IMR-90 (cell line): ENCODE data around the gene GNB4. TPM values are rescaled to one million over a fixed set of nuclear protein-coding genes. Genes with fewer than 3 reads are reported as not detected.

ENCODE experiments used
- ATAC-seq: fragments of 200-7000 bp; cut with Tn5 transposase; 2 replicates; pipeline ENCODE4 v1.9.1; 2020; ENCODE audit warnings: low read depth, mild to moderate bottlenecking, moderate library complexity
- BruUV-seq: library from RNA; stranded (reverse); fragments of 400-500 nt; replicated peaks from 2 replicates; lab custom pipeline; 2021; lab: Mats Ljungman, UMichigan
- CTCF ChIA-PET: fragments of 300-600 bp; formaldehyde crosslinking; extraction: SDS; loops from one replicate; lab custom pipeline; 2021; ENCODE audit warnings: antibody characterized with exemption; lab: Yijun Ruan, JAX
- POLR2A ChIA-PET: fragments of 300-600 bp; sonication (Branson Sonifier 250); formaldehyde crosslinking; loops from one replicate; lab custom pipeline; 2022; ENCODE audit warnings: antibody characterized with exemption; ENCODE audit not compliant: unreplicated experiment; lab: Charles Lee
- DNase-seq: peaks from one replicate; pipeline ENCODE4 v3.0.0; 2013
- H2AFZ ChIP-seq: replicated peaks from 2 replicates; pipeline ENCODE3; 2013; ENCODE audit warnings: low read length, mild to moderate bottlenecking; ENCODE audit not compliant: poor library complexity
- H2AK5ac ChIP-seq: 2 replicates; pipeline ENCODE4 v1.6.1; 2013; ENCODE audit warnings: low read depth, low read length, inconsistent platforms
- H2AK9ac ChIP-seq: replicated peaks from 2 replicates; pipeline ENCODE3; 2013; ENCODE audit warnings: mild to moderate bottlenecking, low read depth, low read length, moderate library complexity; ENCODE audit not compliant: poor library complexity
- H2BK120ac ChIP-seq: 2 replicates; pipeline ENCODE4 v1.6.1; 2013; ENCODE audit warnings: low read depth, low read length, inconsistent platforms
- H2BK15ac ChIP-seq: 3 replicates; pipeline ENCODE4 v1.6.1; 2013; ENCODE audit warnings: low read depth, low read length, inconsistent platforms
- H2BK20ac ChIP-seq: 2 replicates; pipeline ENCODE4 v1.6.1; 2013; ENCODE audit warnings: low read depth, mild to moderate bottlenecking, inconsistent platforms, low read length, moderate library complexity
- H2BK5ac ChIP-seq: 2 replicates; pipeline ENCODE4 v1.6.1; 2013; ENCODE audit warnings: mild to moderate bottlenecking, low read depth, low read length, inconsistent platforms; ENCODE audit not compliant: poor library complexity, severe bottlenecking
- H3K14ac ChIP-seq: replicated peaks from 2 replicates; pipeline ENCODE4 v1.6.1; 2013; ENCODE audit warnings: low read depth, low read length, inconsistent platforms
- H3K18ac ChIP-seq: 2 replicates; pipeline ENCODE4 v1.6.1; 2013; ENCODE audit warnings: low read depth, low read length, control low read depth
- H3K23ac ChIP-seq: 2 replicates; pipeline ENCODE4 v1.6.1; 2013; ENCODE audit warnings: low read depth, low read length, inconsistent platforms
- H3K27ac ChIP-seq: 2 replicates; pipeline ENCODE4 v1.5.1; 2013; ENCODE audit warnings: mild to moderate bottlenecking, control low read depth, low read length; ENCODE audit not compliant: insufficient read depth
- H3K27me3 ChIP-seq: 2 replicates; pipeline ENCODE4 v1.6.1; 2013; ENCODE audit warnings: low read length; ENCODE audit not compliant: control insufficient read depth, insufficient read depth
- H3K36me3 ChIP-seq: 2 replicates; pipeline ENCODE4 v1.6.1; 2013; ENCODE audit warnings: low read length, mixed read lengths; ENCODE audit not compliant: control insufficient read depth, insufficient read depth
- H3K4ac ChIP-seq: 2 replicates; pipeline ENCODE4 v1.6.1; 2013; ENCODE audit warnings: low read depth, low read length, inconsistent platforms
- H3K4me1 ChIP-seq: 2 replicates; pipeline ENCODE4 v1.6.1; 2013; ENCODE audit warnings: low read length, mixed read lengths; ENCODE audit not compliant: control insufficient read depth, insufficient read depth
- H3K4me2 ChIP-seq: 2 replicates; pipeline ENCODE4 v1.6.1; 2013; ENCODE audit warnings: low read depth, mild to moderate bottlenecking, control low read depth, low read length, moderate library complexity
- H3K4me3 ChIP-seq: 2 replicates; pipeline ENCODE4 v1.5.1; 2013; ENCODE audit warnings: low read depth, mild to moderate bottlenecking, control low read depth, low read length, moderate library complexity; ENCODE audit not compliant: insufficient read depth
- H3K56ac ChIP-seq: 2 replicates; pipeline ENCODE4 v1.6.1; 2013; ENCODE audit warnings: low read length, inconsistent platforms; ENCODE audit not compliant: insufficient read depth; ENCODE audit errors: extremely low read depth
- H3K79me1 ChIP-seq, 2 experiments: 2 replicates each; pipeline ENCODE4 v1.6.1; 2013; ENCODE audit warnings: low read length in 2 of 2, inconsistent platforms in 1 of 2, low read depth in 1 of 2
- H3K9ac ChIP-seq: 2 replicates; pipeline ENCODE4 v1.6.1; 2013; ENCODE audit warnings: low read depth, low read length, control low read depth
- H3K9me1 ChIP-seq: 2 replicates; pipeline ENCODE4 v1.6.1; 2013; ENCODE audit warnings: low read length, inconsistent platforms; ENCODE audit not compliant: insufficient read depth
- H3K9me3 ChIP-seq: 2 replicates; pipeline ENCODE4 v1.6.1; 2013; ENCODE audit warnings: low read length; ENCODE audit not compliant: control insufficient read depth, insufficient read depth
- H4K20me1 ChIP-seq: 2 replicates; pipeline ENCODE4 v1.6.1; 2013; ENCODE audit warnings: low read length, inconsistent platforms; ENCODE audit not compliant: insufficient read depth
- H4K5ac ChIP-seq: 2 replicates; pipeline ENCODE4 v1.6.1; 2013; ENCODE audit warnings: mild to moderate bottlenecking, low read depth, low read length, control low read depth
- H4K8ac ChIP-seq, 2 experiments: 2 replicates each; pipeline ENCODE4 v1.6.1; 2013; ENCODE audit warnings: low read depth in 2 of 2, low read length in 2 of 2, control low read depth in 1 of 2, inconsistent platforms in 1 of 2
- H4K91ac ChIP-seq: 2 replicates; pipeline ENCODE4 v1.6.1; 2013; ENCODE audit warnings: low read depth, low read length, inconsistent platforms; ENCODE audit not compliant: insufficient read depth
- BHLHE40 ChIP-seq: fragments of 150-350 bp; IDR thresholded peaks from 2 replicates; pipeline ENCODE4 v1.6.1; 2016; ENCODE audit warnings: mild to moderate bottlenecking, low read depth, low read length
- CEBPB ChIP-seq: IDR thresholded peaks from 2 replicates; pipeline ENCODE4 v1.6.1; 2012; ENCODE audit warnings: low read depth, low read length, improper control_type of control experiment
- CHD1 ChIP-seq: IDR thresholded peaks from 2 replicates; pipeline ENCODE4 v1.6.1; 2012; ENCODE audit warnings: low read depth, low read length, improper control_type of control experiment
- FOS ChIP-seq: fragments of 150-350 bp; IDR thresholded peaks from 2 replicates; pipeline ENCODE4 v1.6.1; 2016; ENCODE audit warnings: low read depth, low read length
- MAFK ChIP-seq: IDR thresholded peaks from 2 replicates; pipeline ENCODE4 v1.6.1; 2012; ENCODE audit warnings: low read depth, low read length, improper control_type of control experiment
- MAZ ChIP-seq: IDR thresholded peaks from 2 replicates; pipeline ENCODE4 v1.6.1; 2012; ENCODE audit warnings: low read depth, mild to moderate bottlenecking, low read length, improper control_type of control experiment, moderate library complexity, borderline replicate concordance
- MXI1 ChIP-seq: IDR thresholded peaks from 2 replicates; pipeline ENCODE4 v1.6.1; 2012; ENCODE audit warnings: low read depth, mild to moderate bottlenecking, low read length, moderate library complexity, borderline replicate concordance
- NFE2L2 ChIP-seq: fragments of 150-350 bp; IDR thresholded peaks from 2 replicates; pipeline ENCODE4 v1.6.1; 2016; ENCODE audit warnings: low read depth, mild to moderate bottlenecking, low read length
- POLR2A ChIP-seq: IDR thresholded peaks from 2 replicates; pipeline ENCODE4 v1.6.1; 2012; ENCODE audit warnings: mild to moderate bottlenecking, low read depth, low read length
- RAD21 ChIP-seq: IDR thresholded peaks from 2 replicates; pipeline ENCODE4 v1.6.1; 2012; ENCODE audit warnings: low read length, improper control_type of control experiment
- RCOR1 ChIP-seq: IDR thresholded peaks from 2 replicates; pipeline ENCODE4 v1.6.1; 2012; ENCODE audit warnings: mild to moderate bottlenecking, low read length, improper control_type of control experiment; ENCODE audit not compliant: insufficient replicate concordance
- RFX5 ChIP-seq: IDR thresholded peaks from 2 replicates; pipeline ENCODE4 v1.8.0; 2012; ENCODE audit warnings: low read depth, mild to moderate bottlenecking, low read length, moderate library complexity
- SMC3 ChIP-seq: fragments of 150-350 bp; IDR thresholded peaks from 2 replicates; pipeline ENCODE4 v1.6.1; 2016; ENCODE audit warnings: low read depth, mild to moderate bottlenecking, antibody characterized with exemption, low read length, moderate library complexity
- WGBS, 2 experiments: methylation state at CpG; one replicate each; pipeline versions ENCODE4 v1.1.5 to v1.1.7; 2013; ENCODE audit warnings: missing lambda C conversion rate in 2 of 2; ENCODE audit not compliant: insufficient read length in 1 of 2; ENCODE audit errors: extremely low coverage in 2 of 2; 5-methylcytosine and 5-hydroxymethylcytosine counted together
- dilution Hi-C: fragments of 300-500 bp; cut with HindIII; formaldehyde crosslinking; loops from one replicate; pipeline ENCODE4 v1.14.3; 2018; ENCODE audit warnings: low sequenced_read_pairs; ENCODE audit not compliant: unreplicated experiment
- in situ Hi-C: fragments of 300-500 bp; cut with MboI; formaldehyde crosslinking; loops from 3 replicates; pipeline ENCODE4 v1.14.3; 2019; ENCODE audit warnings: low sequenced_read_pairs, inconsistent platforms, mixed read lengths
- intact Hi-C: fragments of 100-400 bp; cut with micrococcal nuclease; formaldehyde crosslinking; loops from 2 replicates; pipeline ENCODE4 v1.10.0; 2022
- polyA plus RNA-seq, 3 experiments: library from polyadenylated mRNA; depleted of rRNA; stranded (reverse); fragments of >200 nt; gene quantifications; 2 replicates each; pipeline ENCODE4 v1.2.3, GENCODE V29; 2012; ENCODE audit warnings: low replicate concordance in 1 of 3
- total RNA-seq: library from RNA; depleted of rRNA; stranded (reverse); fragments of >200 nt; gene quantifications from 2 replicates; pipeline ENCODE4 v1.2.3, GENCODE V29; 2012
- TF ChIP-seq, protein P1 (sequence below): fragments of 150-350 bp; IDR thresholded peaks from 2 replicates; pipeline ENCODE4 v1.6.1; 2016; ENCODE audit warnings: low read depth, mild to moderate bottlenecking, low read length, moderate library complexity, borderline replicate concordance
- TF ChIP-seq, protein P2 (sequence below): fragments of 150-350 bp; IDR thresholded peaks from 2 replicates; pipeline ENCODE4 v1.6.1; 2017; ENCODE audit warnings: mild to moderate bottlenecking, antibody characterized with exemption, low read length, low read depth
- TF ChIP-seq, protein P3 (sequence below): conservative IDR thresholded peaks from 2 replicates; pipeline ENCODE4 v1.5.1; 2012; ENCODE audit warnings: mild to moderate bottlenecking, low read depth, low read length, improper control_type of control experiment

The GNB4 gene
- total and polyA plus RNA-seq, 2 of the 4 experiments (the other 2 are of a cell fraction), result 22.1 to 112 TPM

DNA sequence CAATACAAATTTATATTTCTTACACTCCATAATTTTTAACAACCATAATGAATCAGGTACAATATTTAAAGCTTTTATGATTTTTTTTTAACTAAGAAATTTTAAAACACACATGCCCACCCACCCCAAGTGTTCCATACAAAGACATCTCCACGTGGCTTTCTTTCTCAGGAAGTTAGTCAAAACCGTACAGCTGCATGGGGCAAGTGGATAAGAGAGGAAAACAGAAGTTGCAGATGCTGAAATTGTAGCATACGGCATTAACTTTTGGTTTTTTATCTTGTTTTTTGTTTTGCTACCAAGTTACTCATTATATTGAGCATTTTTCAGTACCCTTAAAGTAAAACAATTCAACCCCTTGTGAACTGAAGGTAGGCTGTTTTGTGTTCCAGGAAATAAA, 14.8 kb downstream of the GNB4 start:
- Histone ChIP-seq H2BK15ac (no peak overlapping the region), H4K91ac (no peak overlapping the region), H3K4ac (no peak overlapping the region), H3K14ac (no peak overlapping the region), H2AFZ (no peak overlapping the region), H3K9me1 (peaks cover 13% of the 10 kb centered on the region), H3K36me3 (no peaks in the 10 kb centered on the region), H3K23ac (no peak overlapping the region), H3K9ac (no peak overlapping the region), H3K9me3 (no peaks in the 10 kb centered on the region), H2BK20ac (no peak overlapping the region), H3K4me2 (no peak overlapping the region), H3K18ac (no peak overlapping the region), H2BK5ac (no peak overlapping the region), H3K4me3 (no peak overlapping the region), H2AK9ac (no peak overlapping the region), H3K4me1 (peaks cover 8% of the 10 kb centered on the region), H3K56ac (no peak overlapping the region), H4K20me1 (peaks cover 28% of the 10 kb centered on the region; the same call in 1 of the 2 replicates), H3K27me3 (no peaks in the 10 kb centered on the region), H4K8ac (no peak overlapping the region), H2AK5ac (no peak overlapping the region), H3K27ac (no peak overlapping the region), H2BK120ac (no peak overlapping the region), H4K5ac (no peak overlapping the region), H3K79me1 (peaks cover 36 to 74% of the 10 kb centered on the region in 2 experiments)
- intact Hi-C loops (no loop called here), in situ Hi-C loops (no loop called here), dilution Hi-C loops (no loop called here)
- ChIA-PET CTCF (no interaction called here), POLR2A (no interaction called here)
- no TSS peak for BruUV-seq
- TF ChIP-seq RAD21 (no peak), BHLHE40 (no peak), FOS (no peak), POLR2A (no peak), RFX5 (no peak), MAFK (no peak), MXI1 (no peak), NFE2L2 (no peak), RCOR1 (no peak), SMC3 (no peak), CHD1 (no peak), CEBPB (no peak), MAZ (no peak)
- TF ChIP-seq, protein P1, sequence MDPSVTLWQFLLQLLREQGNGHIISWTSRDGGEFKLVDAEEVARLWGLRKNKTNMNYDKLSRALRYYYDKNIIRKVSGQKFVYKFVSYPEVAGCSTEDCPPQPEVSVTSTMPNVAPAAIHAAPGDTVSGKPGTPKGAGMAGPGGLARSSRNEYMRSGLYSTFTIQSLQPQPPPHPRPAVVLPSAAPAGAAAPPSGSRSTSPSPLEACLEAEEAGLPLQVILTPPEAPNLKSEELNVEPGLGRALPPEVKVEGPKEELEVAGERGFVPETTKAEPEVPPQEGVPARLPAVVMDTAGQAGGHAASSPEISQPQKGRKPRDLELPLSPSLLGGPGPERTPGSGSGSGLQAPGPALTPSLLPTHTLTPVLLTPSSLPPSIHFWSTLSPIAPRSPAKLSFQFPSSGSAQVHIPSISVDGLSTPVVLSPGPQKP, result no peak
- TF ChIP-seq, protein P2, sequence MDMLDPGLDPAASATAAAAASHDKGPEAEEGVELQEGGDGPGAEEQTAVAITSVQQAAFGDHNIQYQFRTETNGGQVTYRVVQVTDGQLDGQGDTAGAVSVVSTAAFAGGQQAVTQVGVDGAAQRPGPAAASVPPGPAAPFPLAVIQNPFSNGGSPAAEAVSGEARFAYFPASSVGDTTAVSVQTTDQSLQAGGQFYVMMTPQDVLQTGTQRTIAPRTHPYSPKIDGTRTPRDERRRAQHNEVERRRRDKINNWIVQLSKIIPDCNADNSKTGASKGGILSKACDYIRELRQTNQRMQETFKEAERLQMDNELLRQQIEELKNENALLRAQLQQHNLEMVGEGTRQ, result no peak
- TF ChIP-seq, protein P3, sequence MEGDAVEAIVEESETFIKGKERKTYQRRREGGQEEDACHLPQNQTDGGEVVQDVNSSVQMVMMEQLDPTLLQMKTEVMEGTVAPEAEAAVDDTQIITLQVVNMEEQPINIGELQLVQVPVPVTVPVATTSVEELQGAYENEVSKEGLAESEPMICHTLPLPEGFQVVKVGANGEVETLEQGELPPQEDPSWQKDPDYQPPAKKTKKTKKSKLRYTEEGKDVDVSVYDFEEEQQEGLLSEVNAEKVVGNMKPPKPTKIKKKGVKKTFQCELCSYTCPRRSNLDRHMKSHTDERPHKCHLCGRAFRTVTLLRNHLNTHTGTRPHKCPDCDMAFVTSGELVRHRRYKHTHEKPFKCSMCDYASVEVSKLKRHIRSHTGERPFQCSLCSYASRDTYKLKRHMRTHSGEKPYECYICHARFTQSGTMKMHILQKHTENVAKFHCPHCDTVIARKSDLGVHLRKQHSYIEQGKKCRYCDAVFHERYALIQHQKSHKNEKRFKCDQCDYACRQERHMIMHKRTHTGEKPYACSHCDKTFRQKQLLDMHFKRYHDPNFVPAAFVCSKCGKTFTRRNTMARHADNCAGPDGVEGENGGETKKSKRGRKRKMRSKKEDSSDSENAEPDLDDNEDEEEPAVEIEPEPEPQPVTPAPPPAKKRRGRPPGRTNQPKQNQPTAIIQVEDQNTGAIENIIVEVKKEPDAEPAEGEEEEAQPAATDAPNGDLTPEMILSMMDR, result no peak
- ATAC-seq (no peak), DNase-seq (no peak)
- whole genome bisulfite sequencing, 2 experiments, result no CpG with 5 or more reads among the region's 3 CpGs
